A673 (cell line): Measurements from ENCODE around the gene MS4A18. TPM values are rescaled to one million over a fixed set of nuclear protein-coding genes. Genes with fewer than 3 reads are reported as not detected.

Experiments
- BruUV-seq: library from RNA; stranded (reverse); fragments of 400-500 nt; replicated peaks from 2 replicates; lab custom pipeline; 2021; lab: Mats Ljungman, UMichigan
- CTCF ChIA-PET: fragments of 300-600 bp; sonication (Branson Sonifier 250); formaldehyde crosslinking; loops from one replicate; lab custom pipeline; 2022; ENCODE audit warnings: antibody characterized with exemption; lab: Charles Lee
- POLR2A ChIA-PET: fragments of 300-600 bp; sonication (Branson Sonifier 250); formaldehyde crosslinking; loops from one replicate; lab custom pipeline; 2022; ENCODE audit warnings: antibody characterized with exemption; ENCODE audit not compliant: low non-redundant PET; lab: Charles Lee
- DNase-seq: peaks from one replicate; pipeline ENCODE4 v3.0.0-alpha.2; 2015; ENCODE audit warnings: low spot score
- H3K27ac ChIP-seq: fragments of 200-600 bp; sonication (generic); 2 replicates; pipeline ENCODE4 v1.5.1; 2016; ENCODE audit warnings: mixed run types, low read depth, mild to moderate bottlenecking, mixed read lengths, antibody characterized with exemption, low read length; ENCODE audit not compliant: poor library complexity, severe bottlenecking
- H3K27me3 ChIP-seq: fragments of 200-600 bp; sonication (generic); replicated peaks from 2 replicates; pipeline ENCODE4 v1.6.1; 2017; ENCODE audit warnings: mixed run types, low read depth, mild to moderate bottlenecking, mixed read lengths, antibody characterized with exemption, low read length; ENCODE audit not compliant: insufficient read depth, poor library complexity
- H3K36me3 ChIP-seq: fragments of 200-600 bp; sonication (generic); 2 replicates; pipeline ENCODE4 v1.6.1; 2016; ENCODE audit warnings: mixed run types, mild to moderate bottlenecking, mixed read lengths, antibody characterized with exemption, low read length; ENCODE audit not compliant: insufficient read depth, poor library complexity, severe bottlenecking
- H3K4me1 ChIP-seq: fragments of 200-600 bp; sonication (generic); 2 replicates; pipeline ENCODE4 v1.6.1; 2017; ENCODE audit warnings: mixed run types, mild to moderate bottlenecking, mixed read lengths, antibody characterized with exemption, low read length; ENCODE audit not compliant: insufficient read depth, poor library complexity, severe bottlenecking
- H3K4me3 ChIP-seq: fragments of 200-600 bp; sonication (generic); 2 replicates; pipeline ENCODE4 v1.5.1; 2016; ENCODE audit warnings: low read depth, mixed run types, mild to moderate bottlenecking, mixed read lengths, low read length; ENCODE audit not compliant: poor library complexity, severe bottlenecking
- H3K9me3 ChIP-seq: fragments of 200-600 bp; sonication (generic); 2 replicates; pipeline ENCODE4 v1.6.1; 2016; ENCODE audit warnings: mixed run types, low read depth, mild to moderate bottlenecking, mixed read lengths, antibody characterized with exemption, low read length; ENCODE audit not compliant: poor library complexity, severe bottlenecking
- CTCF ChIP-seq: fragments of 300-800, 200-600 bp; sonication (generic); conservative IDR thresholded peaks from 2 replicates; pipeline ENCODE4 v1.5.1; 2017; ENCODE audit warnings: low read depth, mild to moderate bottlenecking, antibody characterized with exemption, low read length, moderate library complexity, mixed read lengths
- EZH2 ChIP-seq: fragments of 200-600 bp; sonication (generic); IDR thresholded peaks from 2 replicates; pipeline ENCODE4 v1.6.1; 2017; ENCODE audit warnings: borderline replicate concordance, low read depth, mild to moderate bottlenecking, mixed read lengths, antibody characterized with exemption, low read length; ENCODE audit not compliant: poor library complexity, severe bottlenecking
- intact Hi-C: fragments of 100-400 bp; cut with micrococcal nuclease; formaldehyde crosslinking; loops from one replicate; pipeline ENCODE4 v1.10.0; 2022; ENCODE audit not compliant: unreplicated experiment
- total RNA-seq: library from RNA; stranded (reverse); gene quantifications from 2 replicates; pipeline ENCODE4 v1.2.3, GENCODE V29; 2021

Gene MS4A18
- total RNA-seq, 1 experiment from 2014 or later = not detected

- intact Hi-C loops = no loop called here
- Histone ChIP-seq H3K36me3 (no peaks in the 10 kb centered on the region), H3K4me3 (no peak overlapping the region), H3K27me3 (peaks cover 10% of the 10 kb centered on the region), H3K27ac (no peak overlapping the region), H3K4me1 (no peaks in the 10 kb centered on the region), H3K9me3 (no peaks in the 10 kb centered on the region)
- TF ChIP-seq CTCF = no peak
- no peak for TF ChIP-seq EZH2
- BruUV-seq = no TSS peak
- ChIA-PET POLR2A (no interaction called here), CTCF (no interaction called here)
- DNase-seq = no peak
These were observed 37.1 kb downstream of the MS4A18 start for GRCh38 chr11:60761436-60762190.

GRCh38 chr11:60762851-60763691 lies 38.6 kb downstream of the MS4A18 start:
- no TSS peak for BruUV-seq
- ChIA-PET POLR2A (no interaction called here), CTCF (interaction anchor here (0.5 to 1.1 kb wide), 4 partner anchors 12 to 399 kb away, joined by 3 to 6 read pairs (median 5); no protein-coding TSS in a partner anchor)
- DNase-seq = peak; percentile 27
- Histone ChIP-seq H3K4me1 (no peaks in the 10 kb centered on the region), H3K27me3 (peaks cover 7% of the 10 kb centered on the region), H3K4me3 (no peak overlapping the region), H3K9me3 (no peaks in the 10 kb centered on the region), H3K27ac (no peak overlapping the region), H3K36me3 (no peaks in the 10 kb centered on the region)
- intact Hi-C loops = no loop called here
- TF ChIP-seq CTCF (peak; percentile 43; the same call in 1 of the 2 replicates), EZH2 (no peak)

GRCh38 chr11:60763692-60764369 lies 39.3 kb downstream of the MS4A18 start:
- H3K4me3 ChIP-seq = no peak overlapping the region
- ChIA-PET POLR2A (no interaction called here), CTCF (interaction anchor here (1.1 kb wide), 1 partner anchor 11 kb away, joined by 6 read pairs; no protein-coding TSS in a partner anchor)
- no peak for DNase-seq
- intact Hi-C loops = no loop called here
- BruUV-seq = no TSS peak
- no peaks in the 10 kb centered on the region for H3K27me3 ChIP-seq
- TF ChIP-seq EZH2 = no peak
- no peak for TF ChIP-seq CTCF
- no peaks in the 10 kb centered on the region for H3K9me3 ChIP-seq
- no peaks in the 10 kb centered on the region for H3K4me1 ChIP-seq
- no peaks in the 10 kb centered on the region for H3K36me3 ChIP-seq
- no peak overlapping the region for H3K27ac ChIP-seq
